ENCODE data around the gene THSD4. TPM values are rescaled to one million over a fixed set of nuclear protein-coding genes. Genes with fewer than 3 reads are reported as not detected.

Gene THSD4
- polyA plus RNA-seq, 2 of the 4 experiments (the other 2 are of a cell fraction): 15.8 to 40.7 TPM

DNA sequence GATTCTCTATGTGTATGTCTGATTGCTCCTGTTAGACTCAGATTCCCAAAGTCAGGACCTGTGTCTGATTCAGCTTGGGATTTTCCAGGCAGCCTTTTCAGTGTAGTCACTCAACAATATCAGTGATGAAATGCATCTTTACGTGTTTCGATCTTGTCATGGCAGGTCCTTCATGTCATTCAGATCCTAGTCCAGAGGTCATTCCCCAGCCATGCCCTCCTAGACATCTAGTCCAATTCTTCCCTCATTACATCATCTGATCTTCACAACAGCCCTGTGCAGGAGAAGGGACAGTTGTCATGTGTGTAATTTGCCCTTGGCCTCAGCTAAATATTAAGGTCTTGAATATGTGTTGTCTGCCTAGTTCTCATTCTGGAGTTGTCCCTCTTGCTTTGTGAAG is 541.9 kb downstream of the THSD4 start:
- no peak overlapping the region for H3K4me3 ChIP-seq
- no peak for TF ChIP-seq RAD21 (conservative IDR thresholded peaks at IDR 0.05 in 1 of 2, IDR thresholded peaks at IDR 0.05 in 1 of 2)
- TF ChIP-seq RNF2 (IDR thresholded peaks at IDR 0.05; ENCODE audit: borderline replicate concordance, low read depth): no peak
- TF ChIP-seq KDM5A (IDR thresholded peaks at IDR 0.05): no peak
- TF ChIP-seq NR3C1 (IDR thresholded peaks at IDR 0.05): no peak
- TF ChIP-seq, protein P1, sequence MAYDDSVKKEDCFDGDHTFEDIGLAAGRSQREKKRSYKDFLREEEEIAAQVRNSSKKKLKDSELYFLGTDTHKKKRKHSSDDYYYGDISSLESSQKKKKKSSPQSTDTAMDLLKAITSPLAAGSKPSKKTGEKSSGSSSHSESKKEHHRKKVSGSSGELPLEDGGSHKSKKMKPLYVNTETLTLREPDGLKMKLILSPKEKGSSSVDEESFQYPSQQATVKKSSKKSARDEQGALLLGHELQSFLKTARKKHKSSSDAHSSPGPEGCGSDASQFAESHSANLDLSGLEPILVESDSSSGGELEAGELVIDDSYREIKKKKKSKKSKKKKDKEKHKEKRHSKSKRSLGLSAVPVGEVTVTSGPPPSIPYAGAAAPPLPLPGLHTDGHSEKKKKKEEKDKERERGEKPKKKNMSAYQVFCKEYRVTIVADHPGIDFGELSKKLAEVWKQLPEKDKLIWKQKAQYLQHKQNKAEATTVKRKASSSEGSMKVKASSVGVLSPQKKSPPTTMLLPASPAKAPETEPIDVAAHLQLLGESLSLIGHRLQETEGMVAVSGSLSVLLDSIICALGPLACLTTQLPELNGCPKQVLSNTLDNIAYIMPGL (CRISPR knock-in tag; IDR thresholded peaks at IDR 0.05; ENCODE audit: borderline replicate concordance): no peak
- TF ChIP-seq ZSCAN20 (CRISPR knock-in tag; IDR thresholded peaks at IDR 0.05): no peak
- TF ChIP-seq FOXS1 (CRISPR knock-in tag; IDR thresholded peaks at IDR 0.05): no peak
- no peak for TF ChIP-seq HOXB13 (CRISPR knock-in tag; IDR thresholded peaks at IDR 0.05; ENCODE audit: low read depth)
- TF ChIP-seq, protein P2, sequence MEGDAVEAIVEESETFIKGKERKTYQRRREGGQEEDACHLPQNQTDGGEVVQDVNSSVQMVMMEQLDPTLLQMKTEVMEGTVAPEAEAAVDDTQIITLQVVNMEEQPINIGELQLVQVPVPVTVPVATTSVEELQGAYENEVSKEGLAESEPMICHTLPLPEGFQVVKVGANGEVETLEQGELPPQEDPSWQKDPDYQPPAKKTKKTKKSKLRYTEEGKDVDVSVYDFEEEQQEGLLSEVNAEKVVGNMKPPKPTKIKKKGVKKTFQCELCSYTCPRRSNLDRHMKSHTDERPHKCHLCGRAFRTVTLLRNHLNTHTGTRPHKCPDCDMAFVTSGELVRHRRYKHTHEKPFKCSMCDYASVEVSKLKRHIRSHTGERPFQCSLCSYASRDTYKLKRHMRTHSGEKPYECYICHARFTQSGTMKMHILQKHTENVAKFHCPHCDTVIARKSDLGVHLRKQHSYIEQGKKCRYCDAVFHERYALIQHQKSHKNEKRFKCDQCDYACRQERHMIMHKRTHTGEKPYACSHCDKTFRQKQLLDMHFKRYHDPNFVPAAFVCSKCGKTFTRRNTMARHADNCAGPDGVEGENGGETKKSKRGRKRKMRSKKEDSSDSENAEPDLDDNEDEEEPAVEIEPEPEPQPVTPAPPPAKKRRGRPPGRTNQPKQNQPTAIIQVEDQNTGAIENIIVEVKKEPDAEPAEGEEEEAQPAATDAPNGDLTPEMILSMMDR (IDR thresholded peaks at IDR 0.05): no peak
- no peak for TF ChIP-seq ESRRA (IDR thresholded peaks at IDR 0.05; ENCODE audit: borderline replicate concordance, low read length)
- TF ChIP-seq, protein P3, sequence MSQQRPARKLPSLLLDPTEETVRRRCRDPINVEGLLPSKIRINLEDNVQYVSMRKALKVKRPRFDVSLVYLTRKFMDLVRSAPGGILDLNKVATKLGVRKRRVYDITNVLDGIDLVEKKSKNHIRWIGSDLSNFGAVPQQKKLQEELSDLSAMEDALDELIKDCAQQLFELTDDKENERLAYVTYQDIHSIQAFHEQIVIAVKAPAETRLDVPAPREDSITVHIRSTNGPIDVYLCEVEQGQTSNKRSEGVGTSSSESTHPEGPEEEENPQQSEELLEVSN (IDR thresholded peaks at IDR 0.05; ENCODE audit: borderline replicate concordance, low read depth): no peak
- FAIRE-seq (no peak), ATAC-seq (no peak), DNase-seq (ENCODE audit: low read depth in 1 of 2, low spot score in 1 of 2) (no peak)
- CTCF ChIA-PET: interaction anchor here (0.7 to 1.6 kb wide), 4 partner anchors 10 to 217 kb away, joined by 3 to 6 read pairs (median 4); no protein-coding TSS in a partner anchor
- POLR2A ChIA-PET: no interaction called here
- 90% methylated on average over 2 of the region's 2 CpGs for WGBS (ENCODE audit: missing lambda C conversion rate)
- no peak overlapping the region for H3K4me2 ChIP-seq
- no peak overlapping the region for H3K27ac ChIP-seq
- H3K4me1 ChIP-seq: peaks cover 8% of the 10 kb centered on the region; the same call in 1 of the 3 replicates
- H3K9me3 ChIP-seq: no peaks in the 10 kb centered on the region

DNA sequence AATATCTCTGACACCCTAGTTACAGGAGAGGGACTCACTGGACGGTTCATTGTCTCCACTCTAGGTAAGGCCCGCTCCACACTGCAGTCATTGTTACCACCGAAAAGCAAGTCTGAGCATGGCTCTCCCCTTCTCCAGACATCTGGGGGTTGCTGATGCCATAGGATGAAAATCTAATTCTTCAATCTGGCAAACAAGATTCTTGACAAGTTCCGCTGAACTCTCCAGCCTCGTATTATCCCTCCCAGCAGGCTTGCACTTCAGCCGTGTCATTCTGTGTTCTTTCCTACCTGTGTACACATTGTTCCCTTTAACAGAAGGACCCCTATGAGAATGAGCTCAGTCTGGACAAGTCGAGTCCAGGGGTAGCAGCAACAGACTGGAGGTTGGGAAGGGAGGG is 542.8 kb downstream of the THSD4 start:
- WGBS (ENCODE audit: missing lambda C conversion rate): 92% methylated on average over 7 of the region's 7 CpGs
- Histone ChIP-seq H3K4me2 (no peak overlapping the region), H3K4me3 (no peak overlapping the region), H3K4me1 (peaks cover 8% of the 10 kb centered on the region; the same call in 1 of the 3 replicates), H3K27ac (no peak overlapping the region), H3K9me3 (no peaks in the 10 kb centered on the region)
- POLR2A ChIA-PET: no interaction called here
- DNase-seq (ENCODE audit: low read depth in 1 of 2, low spot score in 1 of 2) (no peak), ATAC-seq (no peak), FAIRE-seq (no peak)
- CTCF ChIA-PET: interaction anchor here (0.7 to 1.6 kb wide), 2 partner anchors 82 to 218 kb away, joined by 3 to 4 read pairs; no protein-coding TSS in a partner anchor
- TF ChIP-seq KDM1A (IDR thresholded peaks at IDR 0.05; ENCODE audit: low read depth): no peak
- no peak for TF ChIP-seq HOXB5 (CRISPR knock-in tag; IDR thresholded peaks at IDR 0.05)
- TF ChIP-seq FOSB (CRISPR knock-in tag; IDR thresholded peaks at IDR 0.05): no peak
- TF ChIP-seq EHF (CRISPR knock-in tag; IDR thresholded peaks at IDR 0.05): no peak
- TF ChIP-seq JUNB (IDR thresholded peaks at IDR 0.05): no peak
- TF ChIP-seq NPAS2 (CRISPR knock-in tag; IDR thresholded peaks at IDR 0.05; ENCODE audit: borderline replicate concordance): no peak
- TF ChIP-seq JUN (IDR thresholded peaks at IDR 0.05): no peak
- TF ChIP-seq, protein P3 (IDR thresholded peaks at IDR 0.05; ENCODE audit: borderline replicate concordance, low read depth): no peak
- TF ChIP-seq, protein P4, sequence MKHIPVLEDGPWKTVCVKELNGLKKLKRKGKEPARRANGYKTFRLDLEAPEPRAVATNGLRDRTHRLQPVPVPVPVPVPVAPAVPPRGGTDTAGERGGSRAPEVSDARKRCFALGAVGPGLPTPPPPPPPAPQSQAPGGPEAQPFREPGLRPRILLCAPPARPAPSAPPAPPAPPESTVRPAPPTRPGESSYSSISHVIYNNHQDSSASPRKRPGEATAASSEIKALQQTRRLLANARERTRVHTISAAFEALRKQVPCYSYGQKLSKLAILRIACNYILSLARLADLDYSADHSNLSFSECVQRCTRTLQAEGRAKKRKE (CRISPR knock-in tag; IDR thresholded peaks at IDR 0.05; ENCODE audit: low read depth): no peak
- TF ChIP-seq EP300 (IDR thresholded peaks at IDR 0.05): no peak
- no peak for TF ChIP-seq ZSCAN20 (CRISPR knock-in tag; IDR thresholded peaks at IDR 0.05)
- no peak for TF ChIP-seq EHMT2 (IDR thresholded peaks at IDR 0.05; ENCODE audit: low read depth)
- TF ChIP-seq MAFK (IDR thresholded peaks at IDR 0.05; ENCODE audit: partially characterized antibody): no peak
- TF ChIP-seq RAD21 (conservative IDR thresholded peaks at IDR 0.05 in 1 of 2, IDR thresholded peaks at IDR 0.05 in 1 of 2): no peak
- TF ChIP-seq ZNF302 (CRISPR knock-in tag; IDR thresholded peaks at IDR 0.05): no peak
- TF ChIP-seq ZFP36 (IDR thresholded peaks at IDR 0.05; ENCODE audit: borderline replicate concordance, partially characterized antibody): no peak
- TF ChIP-seq RFX5 (IDR thresholded peaks at IDR 0.05): no peak
- TF ChIP-seq, protein P5, sequence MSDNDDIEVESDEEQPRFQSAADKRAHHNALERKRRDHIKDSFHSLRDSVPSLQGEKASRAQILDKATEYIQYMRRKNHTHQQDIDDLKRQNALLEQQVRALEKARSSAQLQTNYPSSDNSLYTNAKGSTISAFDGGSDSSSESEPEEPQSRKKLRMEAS (IDR thresholded peaks at IDR 0.05): no peak

Data from A549 (cell line).